ENCODE measurements around the gene UBASH3B.

Gene UBASH3B

DNA sequence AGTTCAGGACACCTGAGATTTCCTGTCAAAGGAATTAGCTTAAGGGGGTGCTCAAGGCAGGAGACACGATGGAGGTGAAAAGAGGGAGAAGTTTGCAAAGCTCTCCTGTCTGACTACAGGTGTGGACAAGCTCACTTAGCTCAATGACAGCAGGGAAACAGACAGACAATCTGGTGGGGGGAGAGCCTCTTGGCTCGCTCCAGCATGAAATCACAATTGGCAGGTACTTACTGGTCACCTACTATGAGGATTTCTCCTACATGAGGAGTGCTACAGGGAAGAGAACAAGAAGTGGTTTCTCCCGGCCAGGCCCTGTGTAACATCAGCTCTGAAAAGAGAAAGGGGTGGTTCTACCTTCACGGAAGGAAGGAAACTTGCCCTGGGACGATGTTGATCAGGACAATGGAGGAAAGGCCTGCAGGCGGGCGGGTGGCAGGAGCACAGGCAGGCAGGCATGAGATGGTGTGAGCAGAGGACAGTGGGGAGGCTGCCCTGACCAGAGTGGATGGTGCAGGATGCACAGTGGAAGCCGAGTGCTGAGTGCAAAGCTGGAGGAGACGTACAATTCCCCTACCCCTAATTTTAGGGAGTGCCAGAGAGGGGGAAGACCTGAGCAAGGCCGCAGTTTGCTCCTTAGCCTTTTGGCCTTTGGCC is 124.9 kb downstream of the UBASH3B start:
- DNase-seq (ENCODE audit: low read depth), result no peak

DNA sequence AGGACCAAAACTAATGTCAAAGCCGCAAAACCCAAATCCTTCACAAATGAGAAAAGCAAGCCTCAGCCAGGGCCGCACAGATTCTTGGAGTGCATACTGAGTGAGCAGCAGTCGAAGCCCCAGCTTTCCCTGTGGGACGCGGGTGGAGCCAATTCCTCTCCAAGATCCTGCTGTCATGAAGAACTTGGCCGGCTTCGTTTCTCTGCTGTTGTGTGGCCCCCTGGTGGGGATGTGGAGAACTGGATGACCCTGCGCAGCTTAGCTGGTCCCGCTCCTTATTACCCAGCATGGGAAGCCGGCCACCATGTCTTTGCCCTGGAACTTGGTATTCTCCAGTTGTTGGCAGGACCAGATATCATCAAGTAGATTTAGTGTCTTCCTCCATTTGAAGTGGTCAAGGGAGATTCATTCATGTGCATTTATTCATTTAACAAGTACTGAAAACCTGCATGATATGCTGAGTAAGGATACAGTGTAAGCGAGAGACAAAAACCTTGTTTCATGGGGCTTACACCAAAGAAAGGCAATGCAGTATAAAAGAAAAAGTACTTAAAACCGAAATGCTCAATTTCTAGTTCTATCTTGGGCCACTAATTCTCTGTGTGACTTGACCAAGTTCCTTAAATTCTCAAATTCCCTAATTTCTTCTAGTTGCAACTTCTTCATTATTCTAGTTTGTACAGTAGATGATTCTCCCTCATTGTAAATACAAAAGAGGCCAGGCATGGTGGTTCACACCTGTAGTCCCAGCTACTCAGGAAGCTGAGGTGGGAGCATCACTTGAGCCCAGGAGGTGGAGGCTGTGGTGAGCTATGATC is 126.1 kb downstream of the UBASH3B start:
- Histone ChIP-seq H3K9me3 (ENCODE audit: control insufficient read depth, low read length) (no peaks in the 10 kb centered on the region), H3K27me3 (replicated peaks; ENCODE audit: control insufficient read depth, insufficient read depth, low read length) (no peaks in the 10 kb centered on the region), H3K4me3 (ENCODE audit: low read length) (no peak overlapping the region), H3K9ac (ENCODE audit: low read length) (peak overlapping the region; percentile 69), H3K36me3 (ENCODE audit: control insufficient read depth, insufficient read depth, low read length, severe bottlenecking) (peaks cover 12% of the 10 kb centered on the region), H3K4me1 (ENCODE audit: control insufficient read depth, insufficient read depth, low read length) (peaks cover 76% of the 10 kb centered on the region)
- peak; percentile 98 for DNase-seq (ENCODE audit: low read depth)

More for the DNA sequence above, 124.9 kb downstream of the UBASH3B start:
- peak overlapping the region; percentile 56 for H3K9ac ChIP-seq (ENCODE audit: low read length)
- no peaks in the 10 kb centered on the region for H3K27me3 ChIP-seq (replicated peaks; ENCODE audit: control insufficient read depth, insufficient read depth, low read length)
- peaks cover 65% of the 10 kb centered on the region for H3K4me1 ChIP-seq (ENCODE audit: control insufficient read depth, insufficient read depth, low read length)
- H3K9me3 ChIP-seq (ENCODE audit: control insufficient read depth, low read length), result no peaks in the 10 kb centered on the region
- H3K36me3 ChIP-seq (ENCODE audit: control insufficient read depth, insufficient read depth, low read length, severe bottlenecking), result peaks cover 12% of the 10 kb centered on the region
- H3K4me3 ChIP-seq (ENCODE audit: low read length), result peak overlapping the region; percentile 32

DNA sequence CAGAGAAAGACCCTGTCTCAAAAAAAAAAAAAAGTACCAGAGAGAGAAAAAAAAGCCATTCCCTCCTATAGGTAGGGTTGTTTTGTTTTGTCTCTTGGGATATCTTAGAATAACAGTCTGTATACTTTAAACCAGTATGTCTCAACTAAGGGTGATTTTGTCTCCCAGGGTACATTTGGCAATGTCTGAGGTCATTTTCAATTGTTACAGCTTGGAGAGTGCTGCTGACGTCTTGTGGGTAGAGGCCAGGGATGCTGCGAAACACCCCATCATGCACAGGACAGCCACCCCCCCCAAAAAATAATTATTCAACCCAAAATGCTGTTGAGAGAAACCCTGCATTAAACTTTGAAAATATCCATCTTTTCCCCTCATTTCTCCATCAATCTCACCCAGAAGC is 126.7 kb downstream of the UBASH3B start:
- H3K27me3 ChIP-seq (replicated peaks; ENCODE audit: control insufficient read depth, insufficient read depth, low read length), result no peaks in the 10 kb centered on the region
- peak overlapping the region; percentile 69 for H3K9ac ChIP-seq (ENCODE audit: low read length)
- H3K4me3 ChIP-seq (ENCODE audit: low read length), result no peak overlapping the region
- no peaks in the 10 kb centered on the region for H3K9me3 ChIP-seq (ENCODE audit: control insufficient read depth, low read length)
- H3K36me3 ChIP-seq (ENCODE audit: control insufficient read depth, insufficient read depth, low read length, severe bottlenecking), result peaks cover 11% of the 10 kb centered on the region
- DNase-seq (ENCODE audit: low read depth), result no peak
- peaks cover 81% of the 10 kb centered on the region for H3K4me1 ChIP-seq (ENCODE audit: control insufficient read depth, insufficient read depth, low read length)

DNA sequence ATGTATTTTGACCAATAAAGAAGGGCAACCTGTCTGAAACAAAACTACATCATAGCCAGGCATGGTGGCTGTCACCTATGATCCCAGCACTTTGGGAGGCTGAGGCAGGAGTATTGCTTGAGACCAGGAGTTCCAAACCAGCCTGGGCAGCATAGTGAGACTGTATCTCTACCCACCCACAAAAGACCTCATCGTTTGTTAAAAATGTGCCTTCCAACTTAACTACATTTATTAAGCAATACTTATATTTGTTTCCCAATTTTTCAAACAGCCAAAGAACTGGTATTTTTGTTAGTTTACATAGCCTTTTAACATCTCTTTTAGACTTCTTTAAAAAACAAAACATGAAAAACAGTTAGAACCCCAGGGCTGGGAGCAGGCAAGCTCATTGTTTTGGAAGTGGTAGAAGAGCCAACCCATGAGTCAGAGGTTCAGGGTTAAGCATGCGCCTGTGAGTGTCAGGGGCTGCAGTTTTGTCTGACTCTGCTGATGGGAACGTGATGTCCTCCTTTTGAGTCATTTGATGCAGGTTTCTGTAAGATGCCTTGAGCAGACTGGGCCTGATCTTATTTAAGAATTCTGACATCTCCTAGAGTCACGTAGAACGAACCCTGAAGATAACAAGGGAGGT is 128.9 kb downstream of the UBASH3B start:
- H3K36me3 ChIP-seq (ENCODE audit: control insufficient read depth, insufficient read depth, low read length, severe bottlenecking), result peaks cover 15% of the 10 kb centered on the region
- H3K4me3 ChIP-seq (ENCODE audit: low read length), result peak overlapping the region; percentile 11
- no peaks in the 10 kb centered on the region for H3K27me3 ChIP-seq (replicated peaks; ENCODE audit: control insufficient read depth, insufficient read depth, low read length)
- no peaks in the 10 kb centered on the region for H3K9me3 ChIP-seq (ENCODE audit: control insufficient read depth, low read length)
- peak overlapping the region; percentile 84 for H3K9ac ChIP-seq (ENCODE audit: low read length)
- H3K4me1 ChIP-seq (ENCODE audit: control insufficient read depth, insufficient read depth, low read length), result peaks cover 77% of the 10 kb centered on the region
- DNase-seq (ENCODE audit: low read depth), result peak; percentile 91

DNA sequence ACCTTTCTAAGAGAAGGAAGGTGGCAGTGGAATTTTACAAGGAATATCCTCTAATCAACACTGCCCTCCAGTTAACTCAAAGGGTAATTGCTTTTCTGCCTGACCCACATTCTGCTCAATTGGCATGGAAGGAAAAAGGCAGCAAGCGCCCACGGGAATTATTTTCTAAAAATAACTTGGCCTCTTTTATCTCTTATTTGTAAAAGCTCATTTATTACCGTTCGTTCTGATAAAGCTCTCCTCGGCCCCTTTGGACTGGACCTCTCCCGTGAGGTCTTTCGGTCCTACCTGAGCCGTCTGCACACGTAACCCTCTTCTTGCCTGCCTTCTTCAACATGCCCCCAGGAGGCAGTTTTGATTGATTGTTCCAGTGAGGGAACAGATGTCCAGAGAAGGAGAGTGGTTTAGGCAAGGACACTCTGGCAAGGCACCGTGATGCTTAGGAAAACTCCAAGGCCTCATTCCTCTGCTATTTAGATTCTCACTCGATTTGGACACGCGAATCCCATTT is 129.6 kb downstream of the UBASH3B start:
- H3K36me3 ChIP-seq (ENCODE audit: control insufficient read depth, insufficient read depth, low read length, severe bottlenecking), result peaks cover 15% of the 10 kb centered on the region
- DNase-seq (ENCODE audit: low read depth), result no peak
- H3K4me3 ChIP-seq (ENCODE audit: low read length), result peak overlapping the region; percentile 11
- no peaks in the 10 kb centered on the region for H3K27me3 ChIP-seq (replicated peaks; ENCODE audit: control insufficient read depth, insufficient read depth, low read length)
- peak overlapping the region; percentile 84 for H3K9ac ChIP-seq (ENCODE audit: low read length)
- H3K4me1 ChIP-seq (ENCODE audit: control insufficient read depth, insufficient read depth, low read length), result peaks cover 71% of the 10 kb centered on the region
- H3K9me3 ChIP-seq (ENCODE audit: control insufficient read depth, low read length), result no peaks in the 10 kb centered on the region

DNA sequence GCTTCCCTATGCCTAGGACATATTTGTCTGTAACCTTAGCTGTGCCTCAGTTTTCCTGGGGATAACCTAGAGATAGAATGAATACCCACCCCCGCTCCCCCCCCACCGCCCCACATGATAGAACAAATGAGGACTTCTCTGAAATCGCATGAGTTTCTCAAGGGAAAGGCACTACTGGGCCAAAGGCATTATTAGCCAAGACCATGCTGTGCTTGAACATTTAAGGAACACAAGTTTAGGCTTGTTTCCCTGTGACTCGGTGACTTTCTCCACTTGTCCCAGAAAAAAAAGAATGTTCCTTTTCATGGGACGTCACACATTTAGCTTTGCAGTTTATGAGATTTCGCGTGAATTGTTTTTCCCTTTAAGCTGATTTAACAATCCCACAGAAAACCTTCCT is 131.4 kb downstream of the UBASH3B start:
- peaks cover 14% of the 10 kb centered on the region for H3K36me3 ChIP-seq (ENCODE audit: control insufficient read depth, insufficient read depth, low read length, severe bottlenecking)
- H3K4me3 ChIP-seq (ENCODE audit: low read length), result no peak overlapping the region
- no peaks in the 10 kb centered on the region for H3K9me3 ChIP-seq (ENCODE audit: control insufficient read depth, low read length)
- H3K9ac ChIP-seq (ENCODE audit: low read length), result peak overlapping the region; percentile 84
- peaks cover 66% of the 10 kb centered on the region for H3K4me1 ChIP-seq (ENCODE audit: control insufficient read depth, insufficient read depth, low read length)
- no peaks in the 10 kb centered on the region for H3K27me3 ChIP-seq (replicated peaks; ENCODE audit: control insufficient read depth, insufficient read depth, low read length)
- no peak for DNase-seq (ENCODE audit: low read depth)

DNA sequence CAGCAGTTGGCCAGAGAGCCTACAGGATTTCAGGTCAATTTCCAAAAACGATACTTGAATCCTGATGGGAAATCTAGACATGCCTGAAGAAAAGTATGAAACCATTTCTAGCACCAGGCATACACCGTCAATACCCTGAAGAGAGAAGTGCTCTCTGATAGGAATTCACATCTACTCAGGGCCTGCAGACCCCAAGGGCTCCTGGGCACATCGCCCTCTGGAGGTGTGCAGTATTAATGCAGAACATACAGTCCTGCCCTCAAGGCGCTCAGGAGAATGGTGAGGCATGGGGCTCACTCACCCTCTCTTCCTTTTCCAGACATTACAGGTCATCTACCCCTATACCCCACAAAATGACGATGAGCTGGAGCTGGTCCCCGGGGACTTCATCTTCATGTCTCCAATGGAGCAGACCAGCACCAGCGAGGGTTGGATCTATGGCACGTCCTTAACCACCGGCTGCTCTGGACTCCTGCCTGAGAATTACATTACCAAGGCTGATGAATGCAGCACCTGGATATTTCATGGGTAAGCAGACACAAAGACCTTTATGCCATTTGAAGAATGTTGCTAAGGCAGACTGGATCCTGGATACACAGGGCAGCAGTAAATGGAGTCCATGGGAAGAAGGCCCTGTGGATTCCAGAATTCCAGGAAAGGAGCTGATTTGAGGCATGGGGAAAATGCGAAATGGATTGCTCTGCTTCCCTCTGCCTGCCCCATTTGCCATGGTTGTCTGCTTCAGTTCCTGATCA is 133.4 kb downstream of the UBASH3B start:
- Histone ChIP-seq H3K36me3 (ENCODE audit: control insufficient read depth, insufficient read depth, low read length, severe bottlenecking) (peaks cover 14% of the 10 kb centered on the region), H3K4me1 (ENCODE audit: control insufficient read depth, insufficient read depth, low read length) (peaks cover 58% of the 10 kb centered on the region)
- no peak for DNase-seq (ENCODE audit: low read depth)

DNA sequence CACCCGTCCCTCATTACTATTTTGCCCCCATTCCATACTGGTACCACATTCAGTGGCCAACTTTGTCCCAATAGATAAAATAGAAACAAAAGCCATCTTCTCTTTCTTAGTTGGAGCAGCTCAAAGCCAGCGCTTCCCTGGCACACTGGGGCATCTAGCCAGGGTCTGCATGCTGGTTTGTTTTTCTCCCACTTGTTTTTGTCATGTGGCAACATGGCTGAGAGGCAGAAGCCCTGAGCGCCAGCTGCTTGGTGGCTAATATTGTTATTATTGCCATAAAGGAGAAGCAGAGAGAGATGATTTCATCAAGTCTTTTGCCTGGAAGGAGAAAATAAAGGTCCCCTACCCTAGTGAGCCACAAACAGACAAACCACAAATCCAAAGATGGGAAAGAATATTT is 134.4 kb downstream of the UBASH3B start:
- Histone ChIP-seq H3K27me3 (replicated peaks; ENCODE audit: control insufficient read depth, insufficient read depth, low read length) (no peaks in the 10 kb centered on the region), H3K9ac (ENCODE audit: low read length) (no peak overlapping the region), H3K4me1 (ENCODE audit: control insufficient read depth, insufficient read depth, low read length) (peaks cover 49% of the 10 kb centered on the region), H3K9me3 (ENCODE audit: control insufficient read depth, low read length) (no peaks in the 10 kb centered on the region), H3K4me3 (ENCODE audit: low read length) (no peak overlapping the region), H3K36me3 (ENCODE audit: control insufficient read depth, insufficient read depth, low read length, severe bottlenecking) (peaks cover 21% of the 10 kb centered on the region)
- DNase-seq (ENCODE audit: low read depth), result no peak

More for the DNA sequence above, 133.4 kb downstream of the UBASH3B start:
- Histone ChIP-seq H3K27me3 (replicated peaks; ENCODE audit: control insufficient read depth, insufficient read depth, low read length) (no peaks in the 10 kb centered on the region), H3K9ac (ENCODE audit: low read length) (no peak overlapping the region), H3K9me3 (ENCODE audit: control insufficient read depth, low read length) (no peaks in the 10 kb centered on the region), H3K4me3 (ENCODE audit: low read length) (no peak overlapping the region)

DNA sequence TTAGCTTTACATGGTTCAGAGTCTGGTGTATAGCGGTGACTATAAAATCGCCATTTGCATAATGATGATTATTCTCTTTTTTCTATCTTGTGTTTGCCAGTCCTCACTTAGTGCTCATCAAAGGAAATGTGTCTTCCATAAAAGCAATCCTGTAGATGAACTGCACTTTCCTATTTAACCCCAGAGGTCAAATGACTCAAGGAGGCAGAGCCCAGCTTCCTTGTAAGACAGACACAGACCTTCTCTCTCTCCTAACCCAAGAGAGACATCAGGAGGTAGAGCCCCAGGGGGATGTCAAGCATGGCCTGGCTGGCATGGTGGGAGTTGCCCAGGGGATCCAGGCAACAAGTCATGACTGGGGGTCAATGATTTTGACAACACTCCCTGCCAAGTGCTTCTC is 135.9 kb downstream of the UBASH3B start:
- H3K9me3 ChIP-seq (ENCODE audit: control insufficient read depth, low read length), result no peaks in the 10 kb centered on the region
- peak overlapping the region; percentile 75 for H3K9ac ChIP-seq (ENCODE audit: low read length)
- H3K4me3 ChIP-seq (ENCODE audit: low read length), result no peak overlapping the region
- H3K36me3 ChIP-seq (ENCODE audit: control insufficient read depth, insufficient read depth, low read length, severe bottlenecking), result peaks cover 36% of the 10 kb centered on the region
- DNase-seq (ENCODE audit: low read depth), result no peak
- H3K27me3 ChIP-seq (replicated peaks; ENCODE audit: control insufficient read depth, insufficient read depth, low read length), result no peaks in the 10 kb centered on the region
- peaks cover 34% of the 10 kb centered on the region for H3K4me1 ChIP-seq (ENCODE audit: control insufficient read depth, insufficient read depth, low read length)

DNA sequence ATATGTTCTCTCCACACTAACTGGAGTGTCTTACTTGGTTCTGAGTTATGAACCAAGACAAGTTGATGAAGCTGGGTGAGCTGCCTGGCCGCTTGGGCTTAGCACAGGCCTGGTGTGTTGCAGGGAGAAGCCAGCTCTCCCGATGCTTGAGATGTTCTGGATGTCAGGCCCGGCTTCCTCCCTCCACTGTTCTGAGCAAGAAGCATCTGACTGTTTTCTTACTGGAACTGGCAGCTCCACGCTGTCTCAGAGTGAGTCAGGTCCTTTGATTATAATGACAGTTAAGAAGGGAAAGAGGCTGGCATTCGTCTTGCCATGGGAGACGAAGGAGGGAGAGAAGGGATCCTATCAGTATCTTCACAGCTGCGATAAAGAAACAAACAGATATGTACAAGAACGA is 136.3 kb downstream of the UBASH3B start:
- Histone ChIP-seq H3K9ac (ENCODE audit: low read length) (peak overlapping the region; percentile 75), H3K36me3 (ENCODE audit: control insufficient read depth, insufficient read depth, low read length, severe bottlenecking) (peaks cover 40% of the 10 kb centered on the region), H3K4me3 (ENCODE audit: low read length) (no peak overlapping the region), H3K9me3 (ENCODE audit: control insufficient read depth, low read length) (no peaks in the 10 kb centered on the region), H3K27me3 (replicated peaks; ENCODE audit: control insufficient read depth, insufficient read depth, low read length) (no peaks in the 10 kb centered on the region), H3K4me1 (ENCODE audit: control insufficient read depth, insufficient read depth, low read length) (peaks cover 31% of the 10 kb centered on the region)
- peak; percentile 56 for DNase-seq (ENCODE audit: low read depth)

Measured in adipocyte (in vitro differentiated cells).